HEK293 (cell line): Measurements from ENCODE around the gene ACAA2.

Experiments used
- BCL11A ChIP-seq: fragments of 450-650 bp; formaldehyde crosslinking; IDR thresholded peaks from 2 replicates; pipeline ENCODE4 v1.5.1; 2016; ENCODE audit warnings: low read depth, missing biosample characterization, missing genetic modification characterization
- GLI4 ChIP-seq: fragments of 450-650 bp; formaldehyde crosslinking; IDR thresholded peaks from 2 replicates; pipeline ENCODE4 v1.5.1; 2016; ENCODE audit warnings: missing biosample characterization, missing genetic modification characterization
- GLIS1 ChIP-seq: fragments of 450-650 bp; formaldehyde crosslinking; IDR thresholded peaks from 2 replicates; pipeline ENCODE4 v1.5.1; 2016; ENCODE audit warnings: missing biosample characterization, missing genetic modification characterization
- HOXC10 ChIP-seq: sonication (generic); formaldehyde crosslinking; IDR thresholded peaks from 2 replicates; pipeline ENCODE4 v1.8.1; 2023; ENCODE audit warnings: mild to moderate bottlenecking, missing genetic modification reagents
- IKZF3 ChIP-seq: fragments of 450-650 bp; IDR thresholded peaks from 2 replicates; pipeline ENCODE4 v1.5.0; 2018; ENCODE audit warnings: missing biosample characterization, mild to moderate bottlenecking, missing genetic modification characterization, moderate library complexity
- KLF7 ChIP-seq: fragments of 450-650 bp; formaldehyde crosslinking; IDR thresholded peaks from 2 replicates; pipeline ENCODE4 v1.5.1; 2016; ENCODE audit warnings: missing biosample characterization, missing genetic modification characterization, borderline replicate concordance
- KLF9 ChIP-seq: fragments of 450-650 bp; formaldehyde crosslinking; IDR thresholded peaks from 2 replicates; pipeline ENCODE4 v1.5.1; 2016; ENCODE audit warnings: missing biosample characterization, missing genetic modification characterization, low read depth
- MZF1 ChIP-seq: fragments of 450-650 bp; formaldehyde crosslinking; IDR thresholded peaks from 2 replicates; pipeline ENCODE4 v1.5.1; 2017; ENCODE audit warnings: missing biosample characterization, missing genetic modification characterization, borderline replicate concordance
- TCF7L2 ChIP-seq: IDR thresholded peaks from 2 replicates; pipeline ENCODE4 v1.6.1; 2011; ENCODE audit warnings: low read depth, mild to moderate bottlenecking, inconsistent platforms, low read length, moderate library complexity, borderline replicate concordance
- WT1 ChIP-seq: fragments of 450-650 bp; formaldehyde crosslinking; IDR thresholded peaks from 2 replicates; pipeline ENCODE4 v1.5.1; 2016; ENCODE audit warnings: missing biosample characterization, missing genetic modification characterization
- ZFP41 ChIP-seq: fragments of 450-650 bp; formaldehyde crosslinking; IDR thresholded peaks from 2 replicates; pipeline ENCODE4 v1.5.1; 2016; ENCODE audit warnings: missing biosample characterization, missing genetic modification characterization, borderline replicate concordance
- ZNF132 ChIP-seq: fragments of 450-650 bp; formaldehyde crosslinking; IDR thresholded peaks from 2 replicates; pipeline ENCODE4 v1.5.1; 2017; ENCODE audit warnings: missing biosample characterization, missing genetic modification characterization, borderline replicate concordance
- ZNF157 ChIP-seq: fragments of 450-650 bp; formaldehyde crosslinking; IDR thresholded peaks from 2 replicates; pipeline ENCODE4 v1.5.1; 2016; ENCODE audit warnings: missing biosample characterization, missing genetic modification characterization
- ZNF169 ChIP-seq: fragments of 450-650 bp; formaldehyde crosslinking; IDR thresholded peaks from 2 replicates; pipeline ENCODE4 v1.5.1; 2016; ENCODE audit warnings: missing biosample characterization, missing genetic modification characterization
- ZNF335 ChIP-seq: fragments of 450-650 bp; formaldehyde crosslinking; conservative IDR thresholded peaks from 2 replicates; pipeline ENCODE4 v1.5.1; 2016; ENCODE audit warnings: missing biosample characterization, missing genetic modification characterization
- ZNF391 ChIP-seq: fragments of 450-650 bp; formaldehyde crosslinking; IDR thresholded peaks from 2 replicates; pipeline ENCODE4 v1.5.1; 2016; ENCODE audit warnings: low read depth, missing biosample characterization, missing genetic modification characterization, borderline replicate concordance
- ZNF404 ChIP-seq: fragments of 450-650 bp; formaldehyde crosslinking; IDR thresholded peaks from 2 replicates; pipeline ENCODE4 v1.5.1; 2017; ENCODE audit warnings: missing biosample characterization, missing genetic modification characterization
- ZNF561 ChIP-seq: fragments of 450-650 bp; IDR thresholded peaks from 2 replicates; pipeline ENCODE4 v1.5.1; 2018; ENCODE audit warnings: missing biosample characterization, missing genetic modification characterization, borderline replicate concordance
- ZNF701 ChIP-seq: fragments of 450-650 bp; formaldehyde crosslinking; IDR thresholded peaks from 2 replicates; pipeline ENCODE4 v1.5.1; 2016; ENCODE audit warnings: missing biosample characterization, missing genetic modification characterization
- ZNF76 ChIP-seq: fragments of 450-650 bp; formaldehyde crosslinking; IDR thresholded peaks from 2 replicates; pipeline ENCODE4; 2016; ENCODE audit warnings: low read depth, missing biosample characterization, missing genetic modification characterization, borderline replicate concordance
- TF ChIP-seq, protein P1 (sequence below): fragments of 450-650 bp; IDR thresholded peaks from 2 replicates; pipeline ENCODE4 v1.5.1; 2018; ENCODE audit warnings: missing biosample characterization, missing genetic modification characterization
- TF ChIP-seq, protein P2 (sequence below): fragments of 450-650 bp; formaldehyde crosslinking; IDR thresholded peaks from 2 replicates; pipeline ENCODE4 v1.5.1; 2016; ENCODE audit warnings: missing biosample characterization, missing genetic modification characterization
- TF ChIP-seq, protein P3 (sequence below): fragments of 450-650 bp; formaldehyde crosslinking; IDR thresholded peaks from 2 replicates; pipeline ENCODE4 v1.5.1; 2016; ENCODE audit warnings: missing biosample characterization, missing genetic modification characterization
- TF ChIP-seq, protein P4 (sequence below): fragments of 450-650 bp; formaldehyde crosslinking; IDR thresholded peaks from 2 replicates; pipeline ENCODE4 v1.5.1; 2016; ENCODE audit warnings: missing biosample characterization, missing genetic modification characterization
- TF ChIP-seq, protein P5 (sequence below): fragments of 450-650 bp; formaldehyde crosslinking; conservative IDR thresholded peaks from 2 replicates; pipeline ENCODE4 v1.5.1; 2016; ENCODE audit warnings: low read depth, missing biosample characterization, missing genetic modification characterization
- TF ChIP-seq, protein P6 (sequence below): fragments of 450-650 bp; formaldehyde crosslinking; IDR thresholded peaks from 2 replicates; pipeline ENCODE4 v1.5.1; 2016; ENCODE audit warnings: missing biosample characterization, missing genetic modification characterization

Gene ACAA2

DNA sequence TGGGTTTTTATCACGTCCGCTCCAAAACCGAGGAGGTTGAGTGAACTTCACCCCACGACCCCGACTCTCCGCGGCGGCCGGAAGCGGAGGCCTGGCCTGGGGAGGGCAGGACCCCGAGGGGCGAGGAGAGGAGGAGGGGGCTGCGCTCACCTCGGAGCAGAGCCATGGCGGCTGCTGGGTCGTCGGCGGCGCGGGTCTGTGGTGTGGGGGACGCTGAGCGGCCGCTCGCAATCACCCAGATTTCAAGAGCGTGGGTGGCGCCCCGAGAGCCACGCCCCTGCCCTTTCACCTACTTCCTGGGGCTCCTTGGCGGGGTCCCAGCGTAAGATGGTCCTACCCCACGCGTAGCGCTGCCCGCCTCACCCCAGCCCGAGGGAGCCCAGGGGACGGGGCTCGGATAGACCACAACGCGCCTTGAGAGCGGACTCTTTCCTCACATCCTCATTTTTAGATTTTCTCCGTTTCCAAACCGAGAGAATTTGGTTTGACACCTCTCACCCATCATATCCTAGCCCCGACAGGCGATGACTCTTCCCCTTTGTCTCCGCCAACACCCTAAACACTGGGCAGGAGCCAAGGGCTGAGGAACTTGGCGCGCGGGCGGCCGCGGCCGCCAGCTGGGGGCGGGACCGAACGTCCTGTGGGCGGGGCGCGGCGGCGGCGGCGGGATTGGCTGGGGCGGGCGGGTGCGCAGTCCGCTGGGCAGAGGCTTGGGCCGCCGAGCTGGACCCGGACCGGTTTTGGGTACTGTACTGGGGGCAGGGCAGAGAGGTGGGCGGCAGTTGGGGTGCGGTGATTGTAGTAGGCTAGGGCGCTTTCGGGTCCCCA lies at the start of gene ACAA2 (continued):
- TF ChIP-seq, protein P1, sequence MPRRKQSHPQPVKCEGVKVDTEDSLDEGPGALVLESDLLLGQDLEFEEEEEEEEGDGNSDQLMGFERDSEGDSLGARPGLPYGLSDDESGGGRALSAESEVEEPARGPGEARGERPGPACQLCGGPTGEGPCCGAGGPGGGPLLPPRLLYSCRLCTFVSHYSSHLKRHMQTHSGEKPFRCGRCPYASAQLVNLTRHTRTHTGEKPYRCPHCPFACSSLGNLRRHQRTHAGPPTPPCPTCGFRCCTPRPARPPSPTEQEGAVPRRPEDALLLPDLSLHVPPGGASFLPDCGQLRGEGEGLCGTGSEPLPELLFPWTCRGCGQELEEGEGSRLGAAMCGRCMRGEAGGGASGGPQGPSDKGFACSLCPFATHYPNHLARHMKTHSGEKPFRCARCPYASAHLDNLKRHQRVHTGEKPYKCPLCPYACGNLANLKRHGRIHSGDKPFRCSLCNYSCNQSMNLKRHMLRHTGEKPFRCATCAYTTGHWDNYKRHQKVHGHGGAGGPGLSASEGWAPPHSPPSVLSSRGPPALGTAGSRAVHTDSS = no peak
- TF ChIP-seq, protein P2, sequence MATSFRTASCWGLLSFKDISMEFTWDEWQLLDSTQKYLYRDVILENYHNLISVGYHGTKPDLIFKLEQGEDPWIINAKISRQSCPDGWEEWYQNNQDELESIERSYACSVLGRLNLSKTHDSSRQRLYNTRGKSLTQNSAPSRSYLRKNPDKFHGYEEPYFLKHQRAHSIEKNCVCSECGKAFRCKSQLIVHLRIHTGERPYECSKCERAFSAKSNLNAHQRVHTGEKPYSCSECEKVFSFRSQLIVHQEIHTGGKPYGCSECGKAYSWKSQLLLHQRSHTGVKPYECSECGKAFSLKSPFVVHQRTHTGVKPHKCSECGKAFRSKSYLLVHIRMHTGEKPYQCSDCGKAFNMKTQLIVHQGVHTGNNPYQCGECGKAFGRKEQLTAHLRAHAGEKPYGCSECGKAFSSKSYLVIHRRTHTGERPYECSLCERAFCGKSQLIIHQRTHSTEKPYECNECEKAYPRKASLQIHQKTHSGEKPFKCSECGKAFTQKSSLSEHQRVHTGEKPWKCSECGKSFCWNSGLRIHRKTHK (tag by site-specific recombination) = no peak
- TF ChIP-seq ZNF561 = peak; percentile 78; the same call in 1 of the 2 replicates
- peak; percentile 100 for TF ChIP-seq ZNF335 (tag by site-specific recombination)
- no peak for TF ChIP-seq TCF7L2
- TF ChIP-seq ZNF169 = no peak
- TF ChIP-seq, protein P3, sequence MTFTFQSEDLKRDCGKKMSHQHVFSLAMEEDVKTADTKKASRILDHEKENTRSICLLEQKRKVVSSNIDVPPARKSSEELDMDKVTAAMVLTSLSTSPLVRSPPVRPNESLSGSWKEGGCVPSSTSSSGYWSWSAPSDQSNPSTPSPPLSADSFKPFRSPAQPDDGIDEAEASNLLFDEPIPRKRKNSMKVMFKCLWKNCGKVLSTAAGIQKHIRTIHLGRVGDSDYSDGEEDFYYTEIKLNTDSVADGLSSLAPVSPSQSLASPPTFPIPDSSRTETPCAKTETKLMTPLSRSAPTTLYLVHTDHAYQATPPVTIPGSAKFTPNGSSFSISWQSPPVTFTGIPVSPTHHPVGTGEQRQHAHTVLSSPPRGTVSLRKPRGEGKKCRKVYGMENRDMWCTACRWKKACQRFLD = no peak
- TF ChIP-seq HOXC10 = no peak
- 0 out of 2 replicates have a peak, but pooled peaks have one; percentile 38 for TF ChIP-seq BCL11A (tag by site-specific recombination)
- no peak for TF ChIP-seq GLI4
- peak; percentile 89 for TF ChIP-seq KLF9
- no peak for TF ChIP-seq ZFP41 (tag by site-specific recombination)
- TF ChIP-seq ZNF157 (tag by site-specific recombination) = no peak
- TF ChIP-seq, protein P4, sequence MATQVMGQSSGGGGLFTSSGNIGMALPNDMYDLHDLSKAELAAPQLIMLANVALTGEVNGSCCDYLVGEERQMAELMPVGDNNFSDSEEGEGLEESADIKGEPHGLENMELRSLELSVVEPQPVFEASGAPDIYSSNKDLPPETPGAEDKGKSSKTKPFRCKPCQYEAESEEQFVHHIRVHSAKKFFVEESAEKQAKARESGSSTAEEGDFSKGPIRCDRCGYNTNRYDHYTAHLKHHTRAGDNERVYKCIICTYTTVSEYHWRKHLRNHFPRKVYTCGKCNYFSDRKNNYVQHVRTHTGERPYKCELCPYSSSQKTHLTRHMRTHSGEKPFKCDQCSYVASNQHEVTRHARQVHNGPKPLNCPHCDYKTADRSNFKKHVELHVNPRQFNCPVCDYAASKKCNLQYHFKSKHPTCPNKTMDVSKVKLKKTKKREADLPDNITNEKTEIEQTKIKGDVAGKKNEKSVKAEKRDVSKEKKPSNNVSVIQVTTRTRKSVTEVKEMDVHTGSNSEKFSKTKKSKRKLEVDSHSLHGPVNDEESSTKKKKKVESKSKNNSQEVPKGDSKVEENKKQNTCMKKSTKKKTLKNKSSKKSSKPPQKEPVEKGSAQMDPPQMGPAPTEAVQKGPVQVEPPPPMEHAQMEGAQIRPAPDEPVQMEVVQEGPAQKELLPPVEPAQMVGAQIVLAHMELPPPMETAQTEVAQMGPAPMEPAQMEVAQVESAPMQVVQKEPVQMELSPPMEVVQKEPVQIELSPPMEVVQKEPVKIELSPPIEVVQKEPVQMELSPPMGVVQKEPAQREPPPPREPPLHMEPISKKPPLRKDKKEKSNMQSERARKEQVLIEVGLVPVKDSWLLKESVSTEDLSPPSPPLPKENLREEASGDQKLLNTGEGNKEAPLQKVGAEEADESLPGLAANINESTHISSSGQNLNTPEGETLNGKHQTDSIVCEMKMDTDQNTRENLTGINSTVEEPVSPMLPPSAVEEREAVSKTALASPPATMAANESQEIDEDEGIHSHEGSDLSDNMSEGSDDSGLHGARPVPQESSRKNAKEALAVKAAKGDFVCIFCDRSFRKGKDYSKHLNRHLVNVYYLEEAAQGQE = peak; percentile 9; the same call in 1 of the 2 replicates
- TF ChIP-seq ZNF701 (tag by site-specific recombination) = peak; percentile 10; the same call in 1 of the 2 replicates
- TF ChIP-seq GLIS1 (tag by site-specific recombination) = peak; percentile 99
- TF ChIP-seq, protein P5, sequence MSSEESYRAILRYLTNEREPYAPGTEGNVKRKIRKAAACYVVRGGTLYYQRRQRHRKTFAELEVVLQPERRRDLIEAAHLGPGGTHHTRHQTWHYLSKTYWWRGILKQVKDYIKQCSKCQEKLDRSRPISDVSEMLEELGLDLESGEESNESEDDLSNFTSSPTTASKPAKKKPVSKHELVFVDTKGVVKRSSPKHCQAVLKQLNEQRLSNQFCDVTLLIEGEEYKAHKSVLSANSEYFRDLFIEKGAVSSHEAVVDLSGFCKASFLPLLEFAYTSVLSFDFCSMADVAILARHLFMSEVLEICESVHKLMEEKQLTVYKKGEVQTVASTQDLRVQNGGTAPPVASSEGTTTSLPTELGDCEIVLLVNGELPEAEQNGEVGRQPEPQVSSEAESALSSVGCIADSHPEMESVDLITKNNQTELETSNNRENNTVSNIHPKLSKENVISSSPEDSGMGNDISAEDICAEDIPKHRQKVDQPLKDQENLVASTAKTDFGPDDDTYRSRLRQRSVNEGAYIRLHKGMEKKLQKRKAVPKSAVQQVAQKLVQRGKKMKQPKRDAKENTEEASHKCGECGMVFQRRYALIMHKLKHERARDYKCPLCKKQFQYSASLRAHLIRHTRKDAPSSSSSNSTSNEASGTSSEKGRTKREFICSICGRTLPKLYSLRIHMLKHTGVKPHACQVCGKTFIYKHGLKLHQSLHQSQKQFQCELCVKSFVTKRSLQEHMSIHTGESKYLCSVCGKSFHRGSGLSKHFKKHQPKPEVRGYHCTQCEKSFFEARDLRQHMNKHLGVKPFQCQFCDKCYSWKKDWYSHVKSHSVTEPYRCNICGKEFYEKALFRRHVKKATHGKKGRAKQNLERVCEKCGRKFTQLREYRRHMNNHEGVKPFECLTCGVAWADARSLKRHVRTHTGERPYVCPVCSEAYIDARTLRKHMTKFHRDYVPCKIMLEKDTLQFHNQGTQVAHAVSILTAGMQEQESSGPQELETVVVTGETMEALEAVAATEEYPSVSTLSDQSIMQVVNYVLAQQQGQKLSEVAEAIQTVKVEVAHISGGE (tag by site-specific recombination) = peak; percentile 85
- peak; percentile 45 for TF ChIP-seq ZNF76 (tag by site-specific recombination)
- no peak; the same call in 1 of the 2 replicates for TF ChIP-seq ZNF391 (tag by site-specific recombination)
- peak; percentile 41; the same call in 1 of the 2 replicates for TF ChIP-seq WT1 (tag by site-specific recombination)
- TF ChIP-seq MZF1 (tag by site-specific recombination) = peak; percentile 66
- no peak for TF ChIP-seq ZNF132 (tag by site-specific recombination)
- TF ChIP-seq, protein P6, sequence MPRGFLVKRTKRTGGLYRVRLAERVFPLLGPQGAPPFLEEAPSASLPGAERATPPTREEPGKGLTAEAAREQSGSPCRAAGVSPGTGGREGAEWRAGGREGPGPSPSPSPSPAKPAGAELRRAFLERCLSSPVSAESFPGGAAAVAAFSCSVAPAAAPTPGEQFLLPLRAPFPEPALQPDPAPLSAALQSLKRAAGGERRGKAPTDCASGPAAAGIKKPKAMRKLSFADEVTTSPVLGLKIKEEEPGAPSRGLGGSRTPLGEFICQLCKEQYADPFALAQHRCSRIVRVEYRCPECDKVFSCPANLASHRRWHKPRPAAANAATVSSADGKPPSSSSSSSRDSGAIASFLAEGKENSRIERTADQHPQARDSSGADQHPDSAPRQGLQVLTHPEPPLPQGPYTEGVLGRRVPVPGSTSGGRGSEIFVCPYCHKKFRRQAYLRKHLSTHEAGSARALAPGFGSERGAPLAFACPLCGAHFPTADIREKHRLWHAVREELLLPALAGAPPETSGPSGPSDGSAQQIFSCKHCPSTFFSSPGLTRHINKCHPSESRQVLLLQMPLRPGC (tag by site-specific recombination) = no peak
- TF ChIP-seq KLF7 = peak; percentile 97
- no peak; the same call in 1 of the 2 replicates for TF ChIP-seq ZNF404 (tag by site-specific recombination)
- TF ChIP-seq IKZF3 (tag by site-specific recombination) = peak; percentile 66
